GM21367 (cell line): ENCODE measurements around the gene CTDSP1.

Experiments used
- ATAC-seq: cut with Tn5 transposase; IDR thresholded peaks from one replicate; pipeline ENCODE4 v1.9.1; 2021; ENCODE audit not compliant: unreplicated experiment

The CTDSP1 gene, protein sequence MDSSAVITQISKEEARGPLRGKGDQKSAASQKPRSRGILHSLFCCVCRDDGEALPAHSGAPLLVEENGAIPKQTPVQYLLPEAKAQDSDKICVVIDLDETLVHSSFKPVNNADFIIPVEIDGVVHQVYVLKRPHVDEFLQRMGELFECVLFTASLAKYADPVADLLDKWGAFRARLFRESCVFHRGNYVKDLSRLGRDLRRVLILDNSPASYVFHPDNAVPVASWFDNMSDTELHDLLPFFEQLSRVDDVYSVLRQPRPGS

DNA sequence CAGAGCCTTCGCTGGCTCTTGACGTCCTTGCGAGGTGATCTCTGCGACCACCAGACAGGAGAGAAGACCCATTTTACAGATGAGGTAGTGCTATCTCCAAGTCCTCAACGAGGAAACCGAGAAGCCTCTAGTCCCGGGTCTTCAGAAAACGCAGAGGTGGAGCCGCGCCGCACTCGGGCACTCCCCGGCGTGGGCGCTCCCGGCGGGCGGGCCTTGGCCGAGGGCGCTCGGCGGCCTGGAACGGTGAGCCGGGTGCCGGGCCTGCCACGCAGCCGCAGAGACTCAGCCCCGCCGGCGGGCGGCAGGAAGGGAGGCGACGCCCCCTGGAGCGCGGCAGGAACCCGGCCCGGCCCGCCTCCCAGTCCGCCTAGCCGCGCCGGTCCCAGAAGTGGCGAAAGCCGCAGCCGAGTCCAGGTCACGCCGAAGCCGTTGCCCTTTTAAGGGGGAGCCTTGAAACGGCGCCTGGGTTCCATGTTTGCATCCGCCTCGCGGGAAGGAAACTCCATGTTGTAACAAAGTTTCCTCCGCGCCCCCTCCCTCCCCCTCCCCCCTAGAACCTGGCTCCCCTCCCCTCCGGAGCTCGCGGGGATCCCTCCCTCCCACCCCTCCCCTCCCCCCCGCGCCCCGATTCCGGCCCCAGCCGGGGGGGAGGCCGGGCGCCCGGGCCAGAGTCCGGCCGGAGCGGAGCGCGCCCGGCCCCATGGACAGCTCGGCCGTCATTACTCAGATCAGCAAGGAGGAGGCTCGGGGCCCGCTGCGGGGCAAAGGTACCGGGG lies at the start of gene CTDSP1:
Gene CTDSP1, plus strand, starts transcription at position 478 of the 776 bp plus-strand sequence. Its CDS starts 223 bp downstream, at position 701.
- peak; percentile 34 for ATAC-seq

DNA sequence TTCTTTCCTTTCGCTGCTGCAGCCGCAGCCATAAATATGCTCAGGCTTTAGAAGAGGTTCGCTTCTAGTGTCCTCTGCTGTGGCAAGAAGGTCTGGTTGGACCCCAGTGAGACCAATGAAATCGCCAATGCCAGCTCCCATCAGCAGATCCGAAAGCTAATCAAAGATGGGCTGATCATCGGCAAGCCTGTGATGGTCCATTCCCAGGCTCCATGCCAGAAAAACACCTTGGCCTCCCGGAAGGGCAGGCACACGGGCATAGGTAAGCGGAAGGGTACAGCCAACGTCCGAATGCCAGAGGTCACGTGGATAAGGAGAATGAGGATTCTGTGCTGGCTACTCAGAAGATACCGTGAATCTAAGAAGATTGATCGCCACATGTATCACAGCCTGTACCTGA lies 45.6 kb upstream of the CTDSP1 start:
- ATAC-seq, result no peak

DNA sequence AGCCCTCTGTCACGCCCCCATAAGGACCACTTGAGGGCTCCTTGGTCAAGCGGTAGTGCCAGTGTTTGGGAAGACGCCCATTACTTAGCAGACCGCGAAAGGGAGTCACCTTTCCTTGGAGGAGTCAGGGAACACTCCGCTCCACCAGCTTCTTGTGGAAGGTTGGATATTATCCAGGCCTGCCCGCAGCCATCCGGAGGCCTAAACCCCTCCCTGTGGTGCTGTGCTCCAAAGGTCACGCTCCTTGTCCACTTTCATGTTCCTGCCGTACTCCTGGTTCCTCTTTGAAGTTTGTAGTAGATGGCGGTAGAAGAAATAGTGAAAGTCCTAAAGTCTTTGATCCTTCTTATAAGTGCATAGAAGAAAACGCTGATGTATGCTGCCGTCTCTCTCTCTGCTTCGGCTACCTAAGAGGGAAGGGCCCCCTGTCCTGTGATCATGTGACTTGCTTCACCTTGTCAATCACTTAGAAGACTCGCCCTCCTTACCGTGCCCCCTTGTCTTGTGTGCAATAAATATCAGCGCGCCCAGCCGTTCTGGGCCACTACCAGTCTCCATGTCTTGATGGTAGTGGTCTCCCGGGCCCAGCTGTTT lies 44.7 kb upstream of the CTDSP1 start:
- ATAC-seq, result no peak

DNA sequence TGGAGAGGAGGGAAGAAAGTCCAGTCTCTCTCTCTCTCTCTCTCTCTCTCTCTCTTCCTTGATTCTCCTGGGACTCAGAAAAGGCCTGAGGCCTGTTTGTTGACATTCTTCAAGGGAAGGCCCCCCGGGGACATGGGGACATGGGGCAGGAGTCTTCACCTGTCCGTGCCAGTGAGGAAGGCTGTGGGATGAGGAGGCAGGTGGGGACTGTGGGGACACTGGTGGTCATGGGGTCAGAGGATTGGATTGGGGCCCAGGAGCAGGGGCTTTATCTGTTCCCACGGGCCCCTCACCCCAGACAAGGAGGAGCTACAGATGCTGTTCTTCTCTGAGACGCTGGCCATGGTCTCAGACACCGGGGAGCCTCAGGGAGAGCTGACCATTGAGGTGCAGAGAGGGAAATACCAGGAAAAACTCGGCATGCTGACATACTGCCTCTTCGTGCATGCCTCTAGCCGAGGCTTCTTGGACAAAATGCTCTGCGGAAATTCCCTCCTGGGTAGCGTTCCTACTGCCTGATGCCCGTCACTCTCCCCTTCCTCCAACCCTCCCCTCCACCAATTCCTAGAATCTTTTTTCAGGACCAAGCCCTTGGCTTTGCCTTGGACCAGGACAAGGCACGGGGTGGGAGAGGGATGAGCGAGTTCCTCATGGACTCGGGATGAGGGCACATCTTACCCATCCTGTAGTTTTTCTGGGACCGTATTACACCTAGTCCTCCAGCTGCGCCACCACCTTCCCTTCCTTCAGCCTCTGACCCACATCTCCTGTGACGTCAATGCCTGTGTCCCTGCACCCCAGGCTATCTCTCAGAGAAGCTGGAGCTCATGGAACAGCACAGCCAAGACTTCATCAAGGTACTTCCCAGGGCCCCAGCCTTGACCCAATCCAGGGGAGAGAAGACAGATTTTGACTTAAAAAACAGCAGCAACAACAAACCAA lies 42.2 kb upstream of the CTDSP1 start:
- no peak for ATAC-seq

DNA sequence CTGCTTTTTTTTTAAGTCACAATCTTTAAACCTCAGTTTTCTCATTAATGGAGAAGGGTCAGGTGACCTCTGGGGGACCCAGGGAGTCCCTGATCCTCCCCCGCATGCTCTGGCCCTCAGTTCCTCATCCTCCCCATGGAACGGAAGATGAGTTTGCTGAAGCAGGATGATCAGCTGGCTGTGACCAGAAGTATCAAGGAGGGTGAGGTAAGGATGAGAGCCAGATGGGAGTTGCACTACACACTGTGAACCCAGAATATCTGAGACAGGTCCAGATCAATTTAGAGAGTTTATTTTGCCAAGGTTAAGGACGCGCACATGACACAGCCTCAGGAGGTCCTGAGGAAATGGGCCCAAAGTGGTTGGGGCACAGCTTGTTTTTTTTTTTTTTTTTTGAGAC lies 39.2 kb upstream of the CTDSP1 start:
- ATAC-seq, result no peak

DNA sequence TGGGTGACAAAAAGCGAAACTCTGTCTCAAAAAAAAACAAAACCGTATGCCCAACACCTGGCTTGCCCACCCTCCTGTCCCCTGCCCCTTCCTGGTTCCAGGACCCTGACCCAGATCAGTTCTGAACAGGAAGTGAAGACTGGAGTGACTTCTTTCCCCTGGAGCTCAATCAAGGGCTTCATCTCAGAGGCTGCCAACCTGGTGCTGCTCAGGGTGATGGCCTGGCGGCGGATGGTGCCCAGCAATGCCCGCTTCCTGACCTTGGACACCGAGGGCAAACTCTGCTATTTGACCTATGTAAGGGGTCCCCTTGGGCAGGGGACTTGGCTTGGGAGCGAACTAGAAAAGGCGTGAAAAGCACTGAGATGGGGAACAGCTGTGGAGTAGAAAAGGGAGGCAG lies 37.1 kb upstream of the CTDSP1 start:
- ATAC-seq, result no peak

DNA sequence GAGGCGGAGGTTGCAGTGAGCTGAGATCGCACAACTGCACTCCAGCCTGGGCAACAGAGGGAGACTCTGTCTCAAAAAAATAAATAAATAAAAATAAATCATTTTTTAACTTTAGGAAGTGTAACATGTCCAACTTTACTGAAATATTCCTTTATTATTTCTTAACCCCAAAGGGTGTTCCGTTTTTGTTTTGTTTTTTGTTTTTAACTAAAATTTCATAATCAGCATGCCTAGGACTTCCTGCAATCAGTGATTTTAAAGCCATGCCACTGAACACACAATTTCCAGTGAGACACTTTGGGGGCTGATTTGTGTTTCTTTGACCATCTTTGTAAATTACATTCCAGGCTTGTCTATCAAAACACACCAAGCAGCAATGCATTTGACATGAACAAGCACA lies 35.9 kb upstream of the CTDSP1 start:
- ATAC-seq, result no peak

DNA sequence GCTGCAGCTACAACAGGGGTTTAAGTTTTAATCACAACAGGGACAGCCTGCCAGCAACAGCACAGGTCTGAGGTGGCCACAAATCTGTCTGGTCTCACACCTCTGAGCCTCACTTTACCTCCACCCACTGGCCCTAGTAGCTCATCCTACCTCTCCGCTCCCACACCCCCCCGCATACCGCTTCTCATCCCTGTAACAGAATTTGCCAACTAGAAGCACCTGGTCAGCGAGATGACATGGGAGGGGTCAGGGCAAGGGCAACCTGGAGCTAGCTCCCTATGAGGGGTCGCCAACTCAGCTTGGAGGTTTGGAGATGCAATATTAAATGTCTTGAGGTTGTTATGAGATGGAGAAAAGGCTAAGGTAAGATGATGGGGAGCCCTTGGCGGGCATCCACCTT lies 35.5 kb upstream of the CTDSP1 start:
- no peak for ATAC-seq

DNA sequence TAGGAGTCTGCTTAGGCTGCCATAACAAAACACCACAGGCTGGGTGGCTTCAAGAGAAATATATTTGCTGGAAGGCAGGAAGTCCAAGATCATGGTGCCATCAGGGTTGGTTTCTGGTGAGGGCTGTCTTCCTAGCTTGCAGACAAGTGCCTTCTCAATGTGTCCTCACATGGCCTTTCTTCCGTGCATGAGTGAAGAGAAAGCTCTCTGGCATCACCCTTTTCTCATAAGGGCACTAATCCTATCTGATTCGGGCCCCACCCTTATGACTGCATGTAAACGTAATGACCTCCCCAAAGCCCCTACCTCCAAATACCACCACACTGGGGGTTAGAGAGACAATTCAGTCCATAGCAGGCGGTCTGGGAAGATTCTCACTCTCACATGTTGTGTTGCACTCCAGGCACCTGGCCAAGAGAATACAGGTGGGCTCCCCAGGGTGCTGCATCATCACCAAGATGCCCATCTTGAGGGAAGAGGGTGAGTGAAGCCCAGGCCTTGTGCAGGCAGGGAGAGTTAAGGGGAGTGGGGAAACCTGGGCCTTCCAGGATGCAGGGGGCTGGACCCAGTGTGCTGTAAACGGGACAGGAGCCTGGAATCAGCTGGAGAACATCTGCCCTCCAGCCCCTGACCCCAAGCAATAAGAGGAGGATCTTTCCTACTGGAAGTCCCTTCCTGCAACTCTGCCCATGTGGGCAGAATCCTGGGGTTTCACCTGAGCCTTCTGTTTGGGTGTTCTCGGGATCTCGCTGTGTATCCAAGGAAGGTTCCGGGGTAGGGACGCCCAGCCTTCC lies 32.9 kb upstream of the CTDSP1 start:
- ATAC-seq, result no peak

DNA sequence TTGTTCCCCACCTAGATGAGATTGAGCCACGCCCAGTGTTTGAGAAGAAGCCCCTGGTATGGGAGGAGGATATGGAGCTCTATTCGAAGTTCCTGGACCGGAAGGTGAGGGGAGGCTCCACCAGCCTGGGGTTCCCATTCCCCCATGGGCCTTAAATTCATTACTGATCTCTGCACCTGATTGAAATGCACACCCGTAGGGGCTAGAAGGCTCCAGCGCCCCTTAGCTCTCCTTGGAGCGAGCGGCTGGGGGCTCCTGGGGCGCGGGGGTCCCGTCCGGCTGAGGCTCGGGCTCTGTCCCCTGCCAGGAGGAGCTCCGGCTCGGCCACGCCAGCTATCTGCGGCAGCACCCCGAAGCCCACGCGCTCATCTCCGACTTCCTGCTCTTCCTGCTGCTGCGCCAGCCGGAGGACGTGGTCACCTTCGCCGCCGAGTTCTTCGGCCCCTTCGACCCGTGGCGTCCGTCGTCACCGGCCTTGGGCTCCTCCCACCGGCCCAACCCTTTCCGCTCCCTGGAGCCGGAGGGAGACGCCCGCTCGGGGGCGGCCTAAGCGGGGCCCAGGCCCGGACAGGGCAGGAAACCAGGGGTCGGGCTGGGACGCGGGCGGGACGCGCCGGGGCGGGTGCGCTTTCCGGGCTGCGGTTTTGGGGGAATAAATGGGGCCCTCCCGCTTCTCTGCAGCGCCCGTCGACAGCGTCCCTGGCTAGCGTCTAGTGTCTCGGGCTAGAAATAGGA lies 32.1 kb upstream of the CTDSP1 start:
- ATAC-seq, result peak; percentile 90

DNA sequence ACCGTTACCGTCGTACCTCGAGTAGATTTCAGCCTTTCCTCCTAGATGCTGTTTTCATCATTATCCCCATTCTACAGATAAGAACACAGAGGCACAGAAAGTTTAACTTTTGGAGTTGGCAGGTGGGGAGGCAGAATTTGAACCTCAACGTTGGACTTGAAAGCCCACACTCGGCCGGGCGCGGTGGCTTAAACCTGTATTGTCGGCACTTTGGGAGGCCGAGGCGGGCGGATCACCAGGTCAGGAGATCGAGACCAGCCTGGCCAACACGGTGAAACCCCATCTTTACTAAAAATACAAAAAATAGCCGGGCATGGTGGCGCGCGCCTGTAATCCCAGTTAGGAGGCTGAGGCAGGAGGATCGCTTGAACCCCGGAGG lies 31.5 kb upstream of the CTDSP1 start:
- no peak for ATAC-seq

DNA sequence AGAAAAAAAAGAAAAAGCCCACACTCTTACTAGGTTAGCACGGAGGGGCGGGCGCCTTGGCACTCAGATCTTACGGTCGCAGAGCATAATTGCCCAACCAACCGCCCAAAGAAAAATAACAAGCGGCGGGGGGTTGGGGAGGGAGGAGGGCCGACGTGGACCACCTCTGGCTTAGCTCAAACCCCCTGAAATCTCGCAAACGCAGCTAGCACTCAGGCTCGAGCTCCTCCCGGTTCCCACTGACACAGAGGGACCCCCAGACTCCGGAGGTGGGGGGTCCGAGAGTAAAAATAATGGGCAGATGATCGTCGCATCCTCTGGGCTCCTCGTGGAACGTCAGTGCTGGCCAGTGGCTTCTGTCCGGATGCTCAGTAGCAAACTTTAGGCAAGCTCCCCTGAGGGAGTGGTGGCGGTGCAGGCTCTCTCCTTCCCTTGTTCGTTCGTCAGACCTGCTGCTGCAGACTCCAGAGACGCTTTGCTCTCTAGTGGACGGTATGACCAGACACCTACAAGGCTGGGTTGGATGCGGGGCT lies 31.0 kb upstream of the CTDSP1 start:
- ATAC-seq, result no peak

DNA sequence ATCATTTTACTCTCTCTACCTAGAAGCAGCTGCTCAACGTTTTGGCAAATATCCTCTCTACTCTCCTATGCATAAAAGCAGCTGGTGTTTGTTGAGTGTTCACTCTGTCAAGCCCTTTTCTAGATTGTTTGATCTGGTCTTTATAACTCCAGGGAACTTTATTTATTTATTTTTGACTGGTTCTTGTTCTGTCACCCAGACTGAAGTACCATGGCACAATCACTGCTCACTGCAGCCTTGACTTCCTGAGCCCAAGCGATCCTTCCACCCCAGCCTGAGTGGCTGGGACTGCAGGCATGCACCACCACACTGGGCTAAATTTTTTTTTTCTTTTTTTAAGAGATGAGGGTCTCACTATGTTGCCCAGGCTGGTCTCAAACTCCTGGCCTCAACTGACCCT lies 30.3 kb upstream of the CTDSP1 start:
- ATAC-seq, result no peak

DNA sequence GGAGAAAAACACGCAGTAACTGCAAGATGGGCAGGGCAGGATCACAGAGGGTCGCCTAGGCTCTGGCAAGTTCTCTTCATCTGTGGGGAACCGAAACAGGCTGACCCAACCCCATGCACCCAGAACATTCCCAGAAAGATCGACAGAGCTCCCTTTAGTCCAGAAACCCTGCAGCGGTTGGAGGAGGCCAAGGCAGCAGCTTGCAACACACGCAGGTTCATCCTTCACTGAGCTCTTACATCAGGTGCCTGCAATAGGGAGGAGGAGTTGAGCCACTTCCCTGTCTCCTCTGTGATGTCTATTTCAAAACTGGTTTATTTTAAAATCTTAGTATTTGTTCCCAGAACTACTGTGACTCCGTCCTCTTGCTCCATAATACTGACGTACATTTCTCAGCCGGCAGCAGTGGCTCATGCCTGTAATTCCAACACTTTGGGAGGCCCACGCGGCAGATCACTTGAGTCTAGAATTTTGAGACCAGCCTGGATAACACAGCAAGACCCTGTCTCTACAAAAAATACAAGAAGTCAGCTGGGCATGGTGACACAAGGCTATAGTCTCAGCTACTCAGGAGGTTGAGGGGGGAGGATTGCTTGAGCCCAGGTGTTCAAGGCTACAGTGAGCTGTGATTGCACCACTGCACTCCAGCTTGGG lies 29.1 kb upstream of the CTDSP1 start:
- no peak for ATAC-seq

DNA sequence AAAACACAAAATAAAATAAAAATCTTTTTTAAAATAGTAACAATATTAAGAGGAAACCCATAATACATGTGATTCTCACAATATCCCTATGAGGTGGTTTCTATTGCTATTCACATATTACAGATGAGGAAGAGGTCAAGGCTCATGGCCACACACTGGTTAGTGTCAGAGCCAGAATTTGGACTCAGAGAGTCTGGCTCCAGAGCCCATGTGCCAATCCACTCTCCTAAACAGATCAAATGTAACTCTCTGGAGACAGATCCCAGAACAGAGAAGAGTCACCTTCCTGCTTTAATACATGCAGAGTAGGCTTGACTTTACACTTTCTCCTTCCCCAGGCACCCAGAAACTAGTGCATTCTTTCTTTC lies 27.7 kb upstream of the CTDSP1 start:
- ATAC-seq, result no peak

DNA sequence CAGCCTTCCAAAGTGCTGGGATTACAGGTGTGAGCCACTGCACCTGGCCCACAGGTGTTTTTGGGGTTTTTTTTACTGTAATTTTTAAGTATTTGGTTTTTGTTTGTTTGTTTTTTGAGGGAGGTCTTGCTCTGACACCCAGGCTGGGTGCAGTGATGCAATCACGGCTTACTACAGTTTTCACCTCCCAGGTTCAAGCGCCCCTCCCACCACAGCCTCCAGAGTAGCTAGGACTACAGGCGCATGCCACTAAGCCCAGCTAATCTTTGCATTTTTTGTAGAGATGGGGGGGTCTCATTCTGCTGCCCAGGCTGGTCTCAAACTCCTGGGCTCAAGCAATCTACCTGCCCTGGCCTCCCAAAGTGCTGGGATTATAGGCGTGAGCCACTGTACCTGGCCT lies 24.9 kb upstream of the CTDSP1 start:
- ATAC-seq, result no peak

DNA sequence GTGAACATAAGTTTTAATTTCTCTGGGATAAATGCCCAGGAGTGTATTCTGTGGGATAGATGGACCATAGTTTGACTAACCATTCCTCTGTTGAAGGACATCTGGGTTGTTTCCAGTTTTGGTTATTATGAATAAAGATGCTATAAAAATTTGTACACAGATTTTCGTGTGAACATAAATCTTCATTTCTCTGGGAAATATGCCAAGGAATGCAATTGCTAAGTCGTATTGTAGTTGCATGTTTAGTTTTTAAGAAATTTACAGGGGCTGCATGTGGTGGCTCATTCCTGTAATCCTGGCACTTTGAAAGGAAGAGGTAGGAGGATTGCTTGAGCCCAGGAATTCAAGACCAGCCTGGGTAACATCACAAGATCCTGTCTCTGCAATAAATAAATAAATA lies 24.5 kb upstream of the CTDSP1 start:
- ATAC-seq, result no peak

DNA sequence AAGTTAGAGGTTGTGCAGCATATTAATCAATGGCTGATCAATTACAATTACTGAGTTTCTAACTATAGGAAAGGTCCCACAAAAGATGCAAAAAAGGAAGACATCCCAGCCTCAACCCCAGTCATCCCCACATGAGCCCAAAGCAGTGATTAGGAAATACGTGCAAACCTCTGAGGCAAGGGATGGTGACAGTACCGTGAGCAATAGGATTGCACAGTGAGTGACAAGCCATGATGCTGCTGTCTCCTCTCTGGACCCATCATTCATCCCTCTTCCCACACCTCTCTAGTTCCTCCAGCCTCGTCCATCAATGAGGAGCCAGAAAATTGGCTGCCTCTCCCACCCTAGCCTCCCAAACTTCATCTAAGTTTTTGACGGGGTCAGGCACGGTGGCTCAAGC lies 21.6 kb upstream of the CTDSP1 start:
- ATAC-seq, result no peak

DNA sequence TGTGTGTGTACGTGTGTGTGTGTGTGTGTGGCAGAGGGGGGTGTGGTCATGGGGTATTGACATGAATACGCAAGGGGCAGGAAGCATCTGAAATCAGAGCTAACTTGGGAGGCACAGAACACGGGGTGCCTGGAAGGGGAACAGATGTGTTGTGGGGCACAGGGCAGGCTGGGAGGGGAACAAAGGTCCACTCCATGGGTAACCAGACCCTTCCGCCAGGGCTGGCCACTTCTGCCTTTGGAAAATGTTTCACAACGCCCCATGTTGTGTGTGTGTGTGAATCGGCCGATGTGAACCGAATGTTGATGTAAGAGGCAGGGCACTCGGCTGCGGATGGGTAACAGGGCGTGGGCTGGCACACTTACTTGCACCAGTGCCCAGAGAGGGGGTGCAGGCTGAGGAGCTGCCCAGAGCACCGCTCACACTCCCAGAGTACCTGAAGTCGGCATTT lies 17.7 kb upstream of the CTDSP1 start, which contains the start of gene SLC11A1:
Gene SLC11A1, plus strand, starts transcription at position 358 of the 451 bp plus-strand sequence. CDS start 96 bp downstream, outside the sequence.
- ATAC-seq, result no peak
